HG03565 (cell line): ENCODE measurements around the gene SMIM29.

Source experiments
- ATAC-seq: cut with Tn5 transposase; IDR thresholded peaks from one replicate; pipeline ENCODE4 v1.9.1; 2021; ENCODE audit warnings: mild to moderate bottlenecking, moderate library complexity; ENCODE audit not compliant: unreplicated experiment

The SMIM29 gene

DNA sequence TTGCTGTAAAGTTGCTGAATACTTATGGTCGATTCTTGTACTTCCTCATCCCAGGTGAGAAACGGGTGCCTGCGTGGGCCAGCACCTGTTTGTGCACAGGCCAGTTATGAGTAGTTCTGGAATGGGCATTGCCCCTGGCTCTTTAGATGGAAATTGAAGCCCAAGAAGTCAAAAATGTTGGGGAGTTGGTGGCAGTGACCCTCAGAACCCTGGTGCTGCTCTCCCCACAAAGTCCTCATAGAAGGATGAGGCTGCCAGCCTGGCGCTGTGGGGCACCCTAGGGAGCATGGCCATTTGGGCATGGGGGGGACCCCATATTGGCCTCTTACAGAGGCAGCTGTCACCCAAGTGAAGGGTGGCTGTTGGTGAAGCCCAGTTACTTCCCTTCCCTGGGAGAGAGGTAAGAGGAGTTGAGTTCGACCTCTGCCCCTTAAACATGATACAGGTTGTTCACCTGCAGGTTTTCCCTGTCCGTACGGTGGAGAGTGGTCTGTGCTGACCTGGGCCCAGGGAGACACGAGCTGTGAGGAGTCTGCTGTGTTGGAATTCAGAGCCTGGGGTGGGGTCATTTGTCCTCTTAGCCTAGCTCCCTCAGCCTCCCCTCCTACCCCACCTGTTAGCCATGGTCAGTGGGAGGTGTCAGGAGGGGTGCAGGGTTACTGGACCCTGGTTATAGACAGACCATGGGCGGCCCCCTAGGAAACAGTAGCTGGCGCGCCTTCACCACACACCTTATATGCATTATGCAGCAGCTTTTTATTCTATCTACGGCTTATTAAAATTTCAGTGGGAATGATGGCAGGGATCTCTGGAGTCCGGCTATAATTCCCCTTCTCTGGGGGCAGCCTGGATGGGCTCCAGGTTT lies 7.2 kb downstream of the SMIM29 start:
- ATAC-seq = no peak

DNA sequence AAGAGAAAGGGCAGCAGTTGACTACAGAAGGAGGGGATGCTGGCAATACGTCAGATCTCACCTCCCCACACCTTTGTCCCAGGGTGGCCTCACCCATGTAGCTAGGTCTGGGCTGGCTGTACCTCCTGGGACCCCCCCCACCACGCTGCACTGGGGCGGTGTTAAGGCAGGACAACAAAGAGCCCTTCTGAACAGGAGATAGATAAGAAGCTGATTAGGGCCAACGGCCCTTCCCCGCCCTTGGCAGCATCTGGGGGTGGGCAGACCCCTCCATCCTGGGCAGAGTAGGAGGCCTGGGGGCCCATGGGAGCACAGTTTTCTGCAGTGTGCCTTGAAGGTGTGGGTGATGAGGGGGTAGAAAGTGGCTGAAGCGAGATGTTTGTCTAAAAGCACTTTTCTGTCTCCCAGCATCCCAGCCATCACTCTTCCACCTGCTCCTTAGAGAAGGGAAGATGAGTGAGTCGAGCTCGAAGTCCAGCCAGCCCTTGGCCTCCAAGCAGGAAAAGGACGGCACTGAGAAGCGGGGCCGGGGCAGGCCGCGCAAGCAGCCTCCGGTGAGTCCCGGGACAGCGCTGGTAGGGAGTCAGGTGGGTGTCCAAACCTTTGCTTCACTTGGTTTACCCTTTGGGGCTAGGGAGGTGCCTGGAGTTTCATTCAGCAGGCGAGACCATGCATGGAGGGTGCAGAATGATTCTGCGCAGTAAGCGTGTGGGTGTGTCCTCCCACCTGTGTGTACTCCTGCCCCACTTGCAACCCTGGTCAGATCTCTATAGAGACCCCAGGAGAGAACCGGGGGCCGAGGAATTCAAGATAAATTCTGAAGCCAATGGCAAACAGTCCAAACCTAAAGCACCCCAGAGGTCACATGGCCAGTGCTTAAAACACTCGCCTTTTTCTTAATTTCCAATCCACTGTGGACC lies 8.2 kb downstream of the SMIM29 start:
- ATAC-seq = no peak

DNA sequence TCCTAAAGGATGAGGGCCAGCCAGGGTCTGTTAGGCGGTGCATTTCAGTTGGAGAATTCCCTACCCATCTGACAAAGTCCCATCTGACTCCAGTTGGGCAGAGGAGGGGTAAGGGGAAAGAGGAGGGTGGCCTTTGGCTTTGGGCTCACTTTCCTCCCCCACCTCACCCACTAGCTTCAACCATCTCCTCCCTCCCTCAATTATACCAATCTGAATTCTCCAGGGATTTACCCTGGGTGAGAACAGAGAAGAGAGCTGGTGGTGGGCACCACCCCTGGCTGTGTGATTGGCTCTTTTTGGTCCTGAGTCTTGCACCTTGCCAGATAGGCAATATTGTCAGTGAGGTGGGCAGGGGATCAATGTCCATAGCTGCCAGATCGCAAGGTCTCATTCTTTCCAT lies 8.9 kb downstream of the SMIM29 start:
- ATAC-seq = no peak

DNA sequence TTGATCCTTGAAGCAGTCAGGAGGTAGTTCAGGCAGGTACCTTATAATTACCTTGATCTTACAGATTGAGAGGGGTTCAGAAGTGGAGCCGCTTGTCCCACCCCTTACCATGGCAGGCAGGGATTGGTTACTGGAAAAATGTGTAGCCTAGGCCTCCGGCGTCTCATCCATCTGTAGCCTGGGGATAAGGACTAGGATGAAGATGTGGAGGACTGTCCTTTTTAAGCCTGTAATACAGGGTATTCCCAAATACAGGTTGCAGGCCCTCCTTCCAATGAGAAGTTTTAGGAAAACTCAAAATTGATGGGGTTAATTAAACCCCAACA lies 9.3 kb downstream of the SMIM29 start:
- no peak for ATAC-seq

DNA sequence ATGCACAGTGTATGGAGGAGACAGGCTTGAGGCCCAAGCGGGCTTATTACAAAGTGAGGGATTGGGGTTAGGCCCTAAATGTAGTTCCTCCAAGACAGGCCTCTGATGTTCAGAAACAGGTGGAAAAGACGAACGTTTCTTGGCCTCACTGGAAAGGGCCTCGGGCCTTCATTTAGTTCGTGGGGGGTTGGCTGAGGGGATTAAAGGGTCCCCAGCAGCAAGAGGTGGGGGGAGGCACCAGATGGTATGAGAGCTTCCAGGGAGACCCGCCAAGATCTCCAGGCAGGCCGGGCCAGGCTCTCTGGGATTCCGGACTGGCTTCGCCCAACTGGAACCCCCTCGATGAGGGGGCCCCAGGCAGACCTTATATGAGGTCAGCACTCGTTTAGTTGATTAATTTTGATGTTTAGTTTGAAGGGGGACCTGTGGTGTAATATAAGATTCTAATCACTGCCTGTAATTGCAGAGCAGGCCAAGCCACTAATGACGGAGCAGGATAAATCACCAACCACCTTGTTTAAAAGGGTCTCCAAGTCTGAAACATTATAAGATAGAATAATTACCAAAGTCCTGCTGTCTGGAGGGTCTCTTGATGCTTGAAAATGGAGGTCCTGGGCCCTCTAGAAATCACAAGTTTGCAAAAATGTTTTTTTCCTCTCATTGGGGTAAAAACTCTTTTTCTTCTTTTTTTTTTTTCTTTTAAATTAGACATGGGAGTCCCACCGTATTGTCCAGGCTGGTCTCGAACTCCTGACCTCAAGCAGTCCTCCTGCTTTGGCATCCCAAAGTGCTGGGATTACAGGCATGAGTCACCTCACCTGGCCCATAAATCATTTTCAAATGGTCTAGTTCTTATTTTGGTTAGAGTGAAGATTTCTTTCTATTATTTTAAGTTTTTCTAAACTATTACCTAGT lies 10.0 kb downstream of the SMIM29 start:
- no peak for ATAC-seq

DNA sequence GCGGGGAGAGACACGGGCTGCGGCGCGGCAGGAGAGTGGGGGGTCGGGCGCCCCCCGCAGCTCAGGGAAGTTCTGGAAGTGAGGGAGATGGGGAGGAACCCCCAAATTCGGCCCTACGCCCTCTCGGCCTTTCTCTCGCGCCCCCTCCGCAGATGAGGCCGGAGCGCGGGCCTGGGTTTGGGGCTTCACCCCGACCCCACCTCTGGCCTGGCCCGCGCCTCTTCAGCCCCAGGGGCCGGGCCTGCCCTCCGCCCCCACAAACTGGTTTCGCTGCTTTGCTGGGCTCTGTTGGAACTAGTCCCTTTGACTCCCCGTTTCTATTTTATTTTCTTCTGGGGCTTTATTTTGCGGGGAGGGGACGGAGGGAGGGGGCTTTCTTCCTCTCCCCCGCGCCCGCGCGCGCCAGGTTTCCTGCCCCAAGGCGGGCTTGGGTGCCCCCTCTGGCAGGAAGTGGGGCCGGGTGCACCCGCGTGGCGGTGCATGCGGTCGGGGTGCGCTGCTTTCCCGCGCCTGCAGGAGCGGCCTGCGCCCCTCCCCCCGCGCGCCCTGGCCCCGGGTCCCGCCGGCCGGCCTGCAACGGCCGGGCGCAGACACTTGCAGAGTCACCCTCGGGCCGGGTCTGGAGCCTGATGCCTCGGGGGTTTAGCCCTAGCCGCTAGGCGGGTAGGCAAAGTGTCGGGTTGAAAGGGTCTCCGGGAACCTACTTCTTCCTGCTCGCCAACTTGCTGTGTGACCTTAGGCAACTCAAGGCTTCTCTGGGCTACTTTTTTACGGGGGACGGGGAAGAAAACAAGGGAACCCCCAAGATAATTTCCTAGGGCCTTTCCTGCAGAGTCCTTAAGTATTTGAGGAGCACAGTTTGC lies 10.9 kb downstream of the SMIM29 start:
- no peak for ATAC-seq

DNA sequence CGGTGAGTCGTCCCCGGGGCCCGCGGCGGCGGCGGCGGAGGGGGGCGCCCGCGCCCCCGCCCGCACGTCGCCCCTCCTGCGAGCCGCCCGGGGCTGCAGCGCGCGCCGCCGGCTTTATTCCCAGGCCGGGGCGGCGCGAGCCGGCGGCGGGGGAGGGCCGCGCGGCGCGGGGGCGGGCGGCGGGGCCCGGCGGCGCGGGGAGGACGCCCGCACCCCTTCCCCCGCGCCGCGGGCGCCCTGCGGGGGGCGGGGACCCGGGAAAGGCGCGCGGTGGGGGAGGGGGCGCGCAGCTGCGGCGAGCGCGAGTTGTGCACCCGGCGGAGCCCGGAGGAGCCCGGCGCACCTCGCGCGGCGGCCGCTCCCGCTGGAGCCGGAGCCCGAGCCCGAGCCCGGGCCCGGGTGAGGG lies 11.5 kb downstream of the SMIM29 start:
- ATAC-seq = peak; percentile 1

DNA sequence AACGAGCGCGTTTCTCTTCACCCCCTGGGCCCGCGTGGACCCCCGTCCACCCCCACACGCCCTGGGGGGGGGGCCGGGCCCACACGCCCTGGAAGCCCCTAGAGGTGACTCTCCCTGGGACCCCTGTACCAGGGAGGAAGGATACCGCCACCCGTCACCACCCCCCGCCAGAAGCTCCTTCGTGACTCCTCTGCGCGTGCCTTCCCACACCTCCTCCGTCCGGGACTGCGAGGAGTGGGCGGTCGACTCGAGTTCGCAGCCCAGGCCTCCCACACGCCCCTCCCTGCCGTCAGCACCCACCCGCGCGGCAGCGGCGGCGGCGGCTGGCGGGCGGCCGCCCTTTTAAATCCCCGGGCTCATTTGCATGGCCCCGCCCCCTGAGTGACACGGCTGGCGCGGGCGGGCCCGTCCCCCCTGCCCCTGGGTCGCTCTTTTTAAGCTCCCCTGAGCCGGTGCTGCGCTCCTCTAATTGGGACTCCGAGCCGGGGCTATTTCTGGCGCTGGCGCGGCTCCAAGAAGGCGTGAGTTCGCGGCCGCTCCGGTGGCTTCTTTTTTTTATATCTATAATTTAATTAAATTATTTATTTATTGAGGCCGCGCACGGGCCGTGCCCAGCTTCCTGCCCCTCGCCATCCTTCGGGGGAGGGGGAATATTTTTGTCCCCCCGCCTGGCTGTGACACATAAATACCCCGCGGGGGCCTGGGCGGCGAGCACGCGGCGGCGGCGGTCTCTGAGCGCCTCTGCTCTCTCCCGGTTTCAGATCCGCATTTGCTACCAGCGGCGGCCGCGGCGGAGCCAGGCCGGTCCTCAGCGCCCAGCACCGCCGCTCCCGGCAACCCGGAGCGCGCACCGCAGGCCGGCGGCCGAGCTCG lies 12.1 kb downstream of the SMIM29 start, which contains the start of gene HMGA1:
TSS of gene HMGA1 (plus strand) at position 431 of the 873 bp plus-strand sequence. CDS start 3,908 bp downstream, outside the sequence.
- ATAC-seq = peak; percentile 35

DNA sequence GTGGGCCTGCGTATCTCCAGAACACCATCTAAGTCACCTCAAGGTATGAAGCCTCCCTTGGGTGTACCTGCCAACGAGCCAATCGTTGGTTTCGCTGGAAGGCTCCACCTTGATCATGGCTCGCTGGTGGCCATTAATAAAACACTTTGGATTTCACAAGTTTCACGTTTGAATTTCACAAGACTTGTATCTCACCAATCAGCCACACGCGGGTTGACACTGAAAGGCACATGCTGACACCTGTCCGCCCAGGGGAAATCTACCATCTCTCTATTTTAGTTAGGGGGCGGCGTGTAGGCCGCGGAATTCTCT lies 12.7 kb downstream of the SMIM29 start:
- no peak for ATAC-seq

DNA sequence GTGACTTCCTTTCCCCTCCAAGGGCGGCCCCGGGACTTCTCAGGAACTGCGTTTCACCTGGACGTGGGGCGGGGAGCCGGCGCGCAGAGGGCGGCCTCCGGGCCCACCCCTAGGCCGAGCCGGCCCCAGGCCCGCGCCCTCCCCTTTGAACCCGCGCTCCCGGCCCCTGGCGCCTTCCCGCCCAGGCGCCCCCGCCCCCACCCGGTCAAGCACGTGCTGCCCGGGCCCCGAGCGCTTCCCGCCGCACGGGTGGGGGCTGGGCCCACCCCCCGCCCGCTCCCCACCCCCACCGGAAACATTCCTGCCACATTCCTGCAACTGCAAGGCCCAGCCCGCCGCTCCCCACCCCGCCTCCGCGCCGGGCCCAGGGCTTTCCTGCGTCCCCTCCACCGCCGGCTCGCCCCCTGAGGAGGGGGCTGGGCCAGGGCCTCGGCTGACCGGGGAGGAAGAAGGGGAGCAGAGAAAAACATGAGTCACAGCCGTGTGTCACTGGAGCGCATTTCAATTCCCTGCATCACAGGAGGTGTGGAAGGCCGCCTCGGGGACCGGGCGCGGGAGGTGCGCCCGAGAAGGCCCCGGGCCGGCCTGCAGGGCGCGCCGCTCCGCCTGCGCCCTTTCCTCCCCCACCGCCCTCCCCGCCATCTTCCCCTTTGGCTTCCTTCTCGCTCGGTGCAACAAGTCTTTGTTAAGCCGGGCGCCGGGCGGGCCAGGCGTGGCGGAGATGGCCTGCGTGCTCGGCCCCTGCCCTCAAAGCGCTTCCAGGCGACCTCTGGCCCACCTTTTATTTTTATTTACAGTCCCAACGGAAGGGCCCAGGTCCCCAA lies 13.3 kb downstream of the SMIM29 start:
- ATAC-seq = no peak

DNA sequence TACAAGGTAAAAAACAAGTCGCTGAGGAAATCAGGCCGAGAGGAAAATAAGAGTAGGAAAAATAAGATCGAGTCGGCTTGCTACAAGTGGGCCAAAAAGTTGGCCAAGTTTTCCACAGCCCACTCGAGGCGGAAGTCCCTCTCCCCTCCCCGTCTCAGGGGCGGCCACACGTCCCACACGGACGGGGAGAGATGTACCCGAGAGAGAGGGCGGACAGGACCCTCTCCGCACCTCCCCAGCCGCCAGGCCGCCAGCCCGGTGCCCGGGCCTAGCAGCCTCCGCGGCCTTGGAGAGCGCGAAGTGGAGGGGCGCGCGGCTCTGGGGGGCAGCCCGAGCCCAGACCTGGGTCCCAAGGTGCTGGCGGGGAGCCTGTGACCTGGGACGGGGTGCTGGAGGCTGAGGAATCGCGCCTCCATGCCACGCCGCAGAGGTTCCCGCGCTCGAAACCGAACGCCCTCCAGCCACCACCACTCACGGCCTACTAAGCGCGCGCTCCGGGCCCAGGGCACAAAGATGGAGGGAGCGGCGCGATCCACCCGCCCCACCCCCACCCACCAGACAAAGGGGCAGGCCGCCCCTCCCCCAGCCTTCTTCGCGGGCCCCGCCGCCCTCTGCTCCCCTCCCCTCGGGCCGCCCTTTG lies 14.0 kb downstream of the SMIM29 start:
- ATAC-seq = no peak

DNA sequence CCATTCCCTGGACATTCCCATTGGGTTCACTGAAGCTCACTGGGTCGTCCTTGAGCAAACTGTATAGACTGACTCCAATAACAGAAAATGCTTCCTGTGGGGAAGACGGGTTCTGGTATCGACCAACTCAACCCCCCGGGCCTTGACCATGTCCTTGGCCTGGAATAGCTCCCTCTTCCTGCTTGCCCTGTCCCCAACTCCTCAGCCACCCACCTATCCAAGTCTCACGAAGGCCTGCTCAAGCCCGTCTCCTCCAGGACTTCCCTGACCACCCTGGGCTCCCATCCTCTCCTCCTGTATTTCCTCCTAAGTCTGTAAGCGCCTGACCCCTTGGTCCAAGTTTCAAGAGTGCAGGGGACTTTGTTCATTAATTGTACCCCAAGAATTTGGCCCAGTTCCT lies 14.9 kb downstream of the SMIM29 start:
- no peak for ATAC-seq

DNA sequence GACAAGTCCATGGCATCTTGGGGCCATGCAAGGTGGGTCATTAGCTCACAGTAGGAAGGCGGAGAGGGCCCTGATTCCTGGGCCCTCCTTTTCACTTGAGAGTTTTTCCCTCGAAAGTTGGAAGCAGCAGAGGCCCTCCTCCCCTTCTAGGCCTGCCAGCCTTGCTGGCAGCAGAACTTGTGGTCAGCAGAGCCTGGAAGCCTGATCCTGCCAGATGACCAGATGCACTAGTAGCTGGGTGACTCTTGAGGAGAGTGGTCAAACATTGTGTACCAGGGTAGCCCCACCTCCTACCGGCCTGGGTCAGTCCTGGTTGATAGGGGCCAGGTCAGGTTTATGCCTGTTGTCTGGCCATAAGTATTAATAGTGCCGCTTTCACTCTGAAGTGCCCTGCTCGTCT lies 15.9 kb downstream of the SMIM29 start:
- no peak for ATAC-seq

DNA sequence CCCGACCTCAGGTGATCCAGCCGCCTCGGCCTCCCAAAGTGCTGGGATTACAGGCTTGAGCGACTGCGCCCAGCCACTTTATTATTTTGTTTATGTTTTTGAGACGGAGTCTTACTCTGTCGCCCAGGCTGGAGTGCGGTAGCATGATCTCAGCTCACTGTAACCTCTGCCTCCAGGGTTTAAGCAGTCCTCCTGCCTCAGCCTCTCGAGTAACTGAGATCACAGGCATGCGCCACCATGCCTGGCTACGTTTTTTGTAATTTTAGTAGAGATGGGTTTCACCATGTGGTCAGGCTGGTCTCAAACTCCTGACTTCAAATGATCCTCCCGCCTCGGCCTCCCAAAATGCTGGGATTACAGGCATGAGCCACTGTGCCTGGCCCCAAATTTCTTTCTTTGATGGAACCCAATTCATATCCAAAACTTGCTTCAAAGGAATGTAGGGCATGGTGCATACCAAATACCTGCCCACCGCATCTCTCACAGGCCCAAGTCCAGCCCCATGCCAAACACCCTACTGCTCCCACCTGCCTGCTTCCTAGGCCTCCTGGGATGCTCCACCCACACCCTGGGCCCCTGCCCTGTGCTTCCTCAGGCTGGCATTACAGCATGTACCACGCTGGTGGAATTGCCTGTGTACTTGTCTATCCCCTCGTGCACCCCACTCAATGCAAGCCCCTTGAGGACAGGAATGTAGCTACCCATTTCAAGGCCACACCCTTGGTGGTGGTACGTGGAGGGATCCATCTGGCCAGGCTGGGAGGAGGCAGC lies 17.1 kb downstream of the SMIM29 start:
- ATAC-seq = no peak

DNA sequence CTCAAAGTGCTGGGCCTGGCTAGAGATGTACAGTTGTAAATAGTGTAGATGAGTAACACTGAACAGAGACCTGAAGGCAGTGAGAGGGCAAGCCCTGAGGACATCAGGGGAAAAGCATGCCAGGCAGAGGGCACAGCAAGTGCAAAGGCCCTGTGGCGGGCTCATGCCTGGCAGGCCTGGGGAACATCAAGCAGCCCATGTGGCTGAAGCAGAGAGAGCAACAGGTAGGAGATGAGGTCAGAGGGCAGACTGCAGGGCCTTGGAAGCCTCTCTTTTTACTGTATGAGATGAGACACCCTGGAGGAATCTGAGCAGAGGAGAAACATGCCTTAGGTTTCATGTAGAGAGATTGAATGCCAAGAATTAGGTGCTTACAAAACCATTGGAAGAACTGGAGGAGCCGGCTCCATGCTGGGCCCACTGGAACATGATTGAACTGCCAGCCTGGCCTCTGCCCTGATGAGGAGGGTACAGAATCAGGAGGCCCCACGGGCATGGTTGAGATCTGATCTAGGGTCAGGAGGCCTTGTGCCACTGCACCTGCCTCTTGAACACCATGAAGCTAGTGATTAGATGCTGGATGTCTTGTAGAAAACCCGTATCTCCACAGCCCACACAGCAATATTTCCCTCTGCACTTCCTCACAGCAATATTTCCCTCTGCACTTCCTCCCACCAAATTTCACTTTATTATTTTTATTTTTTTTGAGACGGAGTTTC lies 18.0 kb downstream of the SMIM29 start:
- no peak for ATAC-seq

DNA sequence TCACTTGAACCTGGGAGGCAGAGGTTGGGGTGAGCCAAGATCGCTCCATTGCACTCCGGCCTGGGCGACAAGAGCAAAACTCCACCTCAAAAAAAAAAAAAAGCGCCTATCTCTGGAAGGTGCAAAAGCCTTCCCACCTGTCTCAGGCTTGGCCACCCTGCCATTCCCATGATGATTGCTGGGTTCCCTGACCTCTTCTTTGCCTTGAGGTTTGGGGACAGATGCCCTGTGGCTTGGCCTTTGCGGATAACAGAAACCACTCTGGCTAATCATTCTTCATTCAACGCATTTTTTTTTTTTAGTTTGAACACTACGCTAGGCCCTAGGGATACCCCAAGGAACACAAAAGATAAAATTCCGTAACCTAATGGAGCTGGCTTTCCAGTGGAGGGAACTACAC lies 18.9 kb downstream of the SMIM29 start:
- ATAC-seq = no peak
